Superior temporal gyrus (tissue), 1 donor: ENCODE measurements around the gene TNN.
"Not testable (repeated sequence)": the region's sequence is repeated elsewhere in the genome, so short reads cannot be mapped to it uniquely, and the experiment has no call there.

Source experiments
- DNase-seq: peaks from one replicate; pipeline ENCODE4 v3.0.0-alpha.2; 2016; ENCODE audit errors: extremely low spot score

TNN gene

GRCh38 chr1:175072099-175072951 is 4.7 kb downstream of the TNN start:
- peak; percentile 71 for DNase-seq

DNA sequence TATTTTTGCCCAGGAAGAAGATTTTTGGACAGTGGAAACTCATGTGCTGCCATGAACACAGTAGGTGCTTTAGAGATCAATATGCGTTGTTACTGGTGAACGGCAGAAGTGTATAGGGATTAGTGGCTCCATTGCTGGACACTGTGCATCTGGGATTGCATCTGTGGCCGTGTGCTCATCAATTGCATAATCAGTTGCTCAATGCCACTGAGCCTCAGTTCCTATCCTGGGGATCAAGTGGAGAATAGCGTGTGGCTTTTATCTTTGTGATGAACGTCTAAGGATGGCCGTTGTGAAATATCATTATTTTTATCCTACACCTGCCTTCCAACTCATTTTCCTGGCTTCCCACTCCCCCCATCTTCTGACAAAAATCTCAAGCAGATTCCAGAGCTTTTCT is 5.4 kb downstream of the TNN start:
- no peak for DNase-seq

DNA sequence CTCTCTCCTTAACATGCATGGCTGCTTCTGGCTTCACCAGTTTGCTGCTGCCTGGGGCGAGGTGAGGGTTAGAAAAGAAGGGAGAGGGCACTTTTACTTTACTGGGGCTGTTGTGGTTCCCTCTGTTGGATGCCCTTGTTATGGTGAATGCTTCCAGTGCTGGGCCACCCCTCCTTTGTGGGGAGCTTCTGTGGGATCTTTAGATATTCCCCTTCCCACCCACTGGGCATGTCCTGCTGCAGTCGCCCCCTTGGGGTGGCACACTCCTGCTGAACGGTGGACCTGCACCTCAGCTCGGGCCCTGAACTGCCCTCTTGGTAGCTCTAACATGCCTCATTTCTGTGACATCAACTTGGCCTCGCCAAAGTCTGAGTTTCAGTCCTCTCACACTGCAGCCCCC is 6.0 kb downstream of the TNN start:
- DNase-seq = no peak

- no peak for DNase-seq
Observed at GRCh38 chr1:175075572-175076568, 8.2 kb downstream of the TNN start.

DNA sequence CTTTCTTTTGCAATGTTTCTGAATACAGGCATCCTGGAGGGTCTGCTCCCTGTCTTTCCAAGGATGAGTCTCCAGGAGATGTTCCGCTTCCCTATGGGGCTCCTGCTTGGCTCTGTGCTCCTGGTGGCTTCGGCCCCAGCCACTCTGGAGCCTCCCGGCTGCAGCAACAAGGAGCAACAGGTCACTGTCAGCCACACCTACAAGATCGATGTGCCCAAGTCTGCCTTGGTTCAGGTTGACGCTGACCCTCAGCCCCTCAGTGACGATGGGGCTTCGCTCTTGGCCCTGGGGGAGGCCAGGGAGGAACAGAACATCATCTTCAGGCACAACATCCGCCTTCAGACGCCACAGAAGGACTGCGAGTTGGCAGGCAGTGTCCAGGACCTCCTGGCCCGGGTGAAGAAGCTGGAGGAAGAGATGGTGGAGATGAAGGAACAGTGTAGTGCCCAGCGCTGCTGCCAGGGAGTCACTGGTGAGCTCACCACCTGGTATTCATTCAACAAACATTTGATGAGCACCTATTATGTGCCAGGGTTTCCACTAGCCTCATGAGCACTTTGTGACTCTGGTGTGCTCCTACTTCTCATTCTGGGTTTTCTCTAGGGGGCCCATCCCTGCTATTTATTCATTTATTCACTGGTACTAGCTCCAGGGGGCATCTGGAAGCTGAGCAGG is 9.9 kb downstream of the TNN start:
- DNase-seq = no peak

DNA sequence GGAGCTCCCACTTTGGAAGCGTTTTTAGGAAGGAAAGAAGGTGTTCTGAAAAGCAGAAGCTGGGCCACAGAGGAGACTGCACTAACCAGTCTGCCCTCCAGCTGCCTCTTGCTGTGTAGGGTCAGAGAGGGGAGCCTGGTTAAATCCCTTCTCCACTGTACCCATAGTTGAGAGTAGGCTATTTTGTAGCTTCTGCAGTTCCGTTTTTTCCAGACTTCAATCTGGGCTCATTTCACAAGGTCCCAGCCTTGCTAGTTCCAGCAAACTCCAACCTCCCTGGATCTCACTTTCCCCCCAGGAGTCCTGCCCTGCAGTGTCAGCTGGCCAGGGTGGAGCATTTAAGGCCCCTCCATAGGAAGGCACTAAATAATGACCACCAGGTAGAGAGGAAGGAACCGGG is 11.0 kb downstream of the TNN start:
- no peak for DNase-seq

- no peak for DNase-seq
Observed at GRCh38 chr1:175079338-175079737, 11.7 kb downstream of the TNN start.

DNA sequence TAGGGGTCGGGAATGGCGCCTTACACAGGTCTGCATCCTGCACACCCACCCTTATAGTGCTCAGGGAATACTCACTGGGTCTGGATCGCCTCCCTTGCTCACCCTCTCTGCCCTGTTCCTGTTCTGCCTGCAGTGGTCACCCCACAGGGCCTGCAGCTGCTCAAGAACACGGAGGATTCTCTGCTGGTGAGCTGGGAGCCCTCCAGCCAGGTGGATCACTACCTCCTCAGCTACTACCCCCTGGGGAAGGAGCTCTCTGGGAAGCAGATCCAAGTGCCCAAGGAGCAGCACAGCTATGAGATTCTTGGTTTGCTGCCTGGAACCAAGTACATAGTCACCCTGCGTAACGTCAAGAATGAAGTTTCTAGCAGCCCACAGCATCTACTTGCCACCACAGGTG is 12.4 kb downstream of the TNN start:
- DNase-seq = no peak

DNA sequence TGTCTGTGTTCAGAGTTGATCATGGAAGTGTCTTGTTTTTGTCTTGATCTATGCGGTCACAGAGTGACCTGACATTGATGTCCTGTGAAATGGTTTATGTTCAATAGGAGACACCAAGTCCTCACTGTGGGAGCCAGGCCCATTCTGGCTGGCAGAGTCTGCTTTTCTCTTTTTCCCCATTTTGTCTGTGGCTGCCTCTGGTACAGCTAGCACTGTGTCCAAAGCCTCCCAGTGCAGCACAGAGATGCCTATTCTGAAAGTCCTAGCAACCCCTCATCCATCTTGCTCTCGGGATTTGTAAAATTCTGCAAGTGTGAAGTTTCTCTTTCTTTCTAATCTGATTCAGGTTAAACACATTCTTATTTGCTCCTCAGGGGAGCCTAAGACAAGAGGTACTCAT is 14.3 kb downstream of the TNN start:
- no peak for DNase-seq

GRCh38 chr1:175088525-175088951 is 20.9 kb downstream of the TNN start:
- DNase-seq = no peak

GRCh38 chr1:175089136-175089718 is 21.6 kb downstream of the TNN start:
- no peak for DNase-seq

- no peak for DNase-seq
Observed at GRCh38 chr1:175090780-175091179, 23.1 kb downstream of the TNN start.

GRCh38 chr1:175094626-175095025 is 27.0 kb downstream of the TNN start:
- no peak for DNase-seq

GRCh38 chr1:175095069-175095468 is 27.4 kb downstream of the TNN start:
- no peak for DNase-seq

GRCh38 chr1:175095978-175096607 is 28.5 kb downstream of the TNN start:
- no peak for DNase-seq

GRCh38 chr1:175097361-175097760 is 29.7 kb downstream of the TNN start:
- DNase-seq = no peak

GRCh38 chr1:175099916-175100315 is 32.3 kb downstream of the TNN start:
- no peak for DNase-seq

- DNase-seq = not testable (repeated sequence)
Observed at GRCh38 chr1:175102166-175102565, 34.5 kb downstream of the TNN start.

DNA sequence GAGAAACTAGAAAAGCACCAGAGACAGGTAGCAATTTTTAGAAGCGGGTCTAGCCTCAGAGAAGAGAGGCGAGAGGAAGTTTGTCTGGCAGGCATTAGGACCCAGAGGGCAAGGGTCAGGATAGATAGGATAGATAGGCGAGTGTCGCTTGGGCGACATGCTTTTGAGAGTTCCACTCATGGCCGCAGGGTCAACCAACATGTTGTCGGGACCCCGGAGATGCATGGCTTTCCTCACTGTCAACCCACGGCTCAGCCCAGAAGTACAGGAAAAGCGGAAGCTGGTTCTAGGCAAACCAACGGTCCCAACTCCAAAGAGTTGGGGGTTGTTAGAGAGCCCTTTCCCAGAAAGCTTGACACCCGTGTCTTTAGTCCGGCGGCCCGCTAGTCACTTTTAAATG is 38.9 kb downstream of the TNN start:
- DNase-seq = not testable (repeated sequence)

GRCh38 chr1:175108331-175108820 is 40.7 kb downstream of the TNN start:
- not testable (repeated sequence) for DNase-seq

DNA sequence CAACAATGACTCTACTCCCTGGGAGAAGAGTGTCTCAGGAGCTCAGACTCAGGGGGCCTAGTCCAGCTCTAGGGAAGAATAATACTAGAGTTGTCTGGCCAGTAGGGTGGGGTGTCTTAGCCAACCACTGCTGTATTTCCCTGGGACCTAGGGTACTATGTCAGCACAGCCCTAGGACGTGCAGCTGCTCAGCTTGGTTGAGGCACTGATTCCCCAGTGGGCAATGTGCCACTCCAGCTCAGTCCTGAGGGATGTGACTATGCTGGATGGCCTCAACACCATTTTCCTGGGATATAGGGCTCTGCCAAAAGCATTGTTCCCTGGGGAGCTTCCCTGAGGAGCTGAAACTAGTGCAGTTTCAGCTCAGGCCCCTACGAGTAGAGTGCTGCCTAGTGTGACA is 47.4 kb downstream of the TNN start:
- no peak for DNase-seq
